DMS153 treated with DMSO at 0.1 percent for 48 hours (cell line): ENCODE measurements around the gene EXOC8.

Experiments used
- DNase-seq: peaks from one replicate; lab custom pipeline; 2025; ENCODE audit not compliant: unreplicated experiment; lab: John Stamatoyannopoulos, UW

EXOC8 gene

GRCh38 chr1:231317306-231318014, 20.2 kb downstream of the EXOC8 start:
- DNase-seq = no peak

- DNase-seq = no peak
These were observed 21.8 kb downstream of the EXOC8 start for GRCh38 chr1:231315887-231316286.

- no peak for DNase-seq
These were observed 24.0 kb downstream of the EXOC8 start for GRCh38 chr1:231313661-231314060.

GRCh38 chr1:231312432-231312788, 25.2 kb downstream of the EXOC8 start:
- DNase-seq = no peak

- DNase-seq = no peak
These were observed 25.8 kb downstream of the EXOC8 start for GRCh38 chr1:231311720-231312431.

- DNase-seq = no peak
These were observed 27.2 kb downstream of the EXOC8 start for GRCh38 chr1:231310391-231310934.

GRCh38 chr1:231301990-231302389, 35.7 kb downstream of the EXOC8 start:
- DNase-seq = no peak

- DNase-seq = no peak
These were observed 41.7 kb downstream of the EXOC8 start for GRCh38 chr1:231295938-231296337.

- no peak for DNase-seq
These were observed 51.0 kb downstream of the EXOC8 start for GRCh38 chr1:231286603-231287002.

GRCh38 chr1:231284441-231284840, 53.2 kb downstream of the EXOC8 start:
- no peak for DNase-seq
